LNCAP (cell line): Measurements from ENCODE around the gene C16orf92.

Source experiments
- CTCF ChIP-seq: fragments of 450-650 bp; IDR thresholded peaks from 2 replicates; pipeline ENCODE4 v1.5.1; 2017; ENCODE audit warnings: mild to moderate bottlenecking

The C16orf92 gene

GRCh38 chr16:30046178-30046577 lies 23.2 kb downstream of the C16orf92 start:
- no peak for TF ChIP-seq CTCF

- no peak for TF ChIP-seq CTCF
Measured at GRCh38 chr16:30046588-30046987, 23.6 kb downstream of the C16orf92 start.

GRCh38 chr16:30049871-30050270 lies 26.9 kb downstream of the C16orf92 start:
- no peak for TF ChIP-seq CTCF

GRCh38 chr16:30051518-30051917 lies 28.5 kb downstream of the C16orf92 start:
- TF ChIP-seq CTCF: no peak

- no peak for TF ChIP-seq CTCF
Measured at GRCh38 chr16:30052671-30053372, 29.8 kb downstream of the C16orf92 start.

- no peak for TF ChIP-seq CTCF
Measured at GRCh38 chr16:30053376-30054015, 30.5 kb downstream of the C16orf92 start.

- TF ChIP-seq CTCF: no peak
Measured at GRCh38 chr16:30054451-30054850, 31.5 kb downstream of the C16orf92 start.
